GM15510 (cell line): Measurements from ENCODE around the gene OR2D2.

ENCODE experiments used
- POLR2A ChIP-seq: IDR thresholded peaks from 3 replicates; pipeline ENCODE4 v1.6.1; 2011; ENCODE audit warnings: borderline replicate concordance; ENCODE audit not compliant: insufficient read length; ENCODE audit errors: extremely low read depth

Gene OR2D2

DNA sequence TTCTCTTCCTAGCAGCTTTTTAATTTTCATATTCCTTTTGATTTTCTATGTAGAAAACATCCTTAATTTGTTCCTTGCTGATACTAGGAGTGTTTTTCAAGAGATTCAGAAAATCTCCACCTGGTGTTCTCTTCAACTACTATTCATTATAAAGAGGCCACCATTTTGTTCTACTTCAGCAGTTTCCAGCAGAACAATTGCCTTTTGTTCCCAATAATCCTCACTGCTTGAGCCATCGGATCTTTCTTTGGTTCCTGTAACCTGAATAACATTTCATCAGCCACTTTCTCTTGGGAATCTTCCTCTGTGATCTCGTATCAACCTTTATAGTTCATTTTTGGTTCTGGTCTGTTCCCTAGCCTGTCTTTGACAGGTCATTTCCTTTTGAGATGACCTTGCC, 48.6 kb downstream of the OR2D2 start:
- TF ChIP-seq POLR2A, result no peak

DNA sequence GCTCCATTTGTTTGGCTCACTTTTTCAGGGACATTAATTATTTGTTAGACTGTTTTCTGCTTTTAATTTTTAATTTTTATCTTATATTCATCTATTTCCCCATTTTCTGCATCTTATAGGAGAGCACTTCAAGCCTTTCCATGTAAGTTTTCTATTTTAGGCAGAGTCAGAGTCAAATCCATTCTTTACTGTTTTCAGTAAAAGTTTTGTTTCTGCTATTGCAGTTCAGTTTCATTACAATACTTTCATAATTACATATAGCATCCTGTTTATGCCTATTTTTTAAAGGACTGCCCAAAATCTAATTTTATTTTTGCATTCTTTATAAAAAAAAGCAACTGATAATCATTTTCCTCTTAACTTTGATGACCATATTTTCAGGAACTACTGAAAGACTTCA, 50.6 kb downstream of the OR2D2 start:
- TF ChIP-seq POLR2A, result no peak
